IPS DF 4.7 (cell line): Measurements from ENCODE around the gene PLAAT2.
"Not testable (repeated sequence)": the region's sequence is repeated elsewhere in the genome, so short reads cannot be mapped to it uniquely, and the experiment has no call there.

Experiments used
- DNase-seq: peaks from one replicate; pipeline ENCODE4 v3.0.0-alpha.2; 2013; ENCODE audit warnings: low spot score; ENCODE audit errors: extremely low read depth

Gene PLAAT2

DNA sequence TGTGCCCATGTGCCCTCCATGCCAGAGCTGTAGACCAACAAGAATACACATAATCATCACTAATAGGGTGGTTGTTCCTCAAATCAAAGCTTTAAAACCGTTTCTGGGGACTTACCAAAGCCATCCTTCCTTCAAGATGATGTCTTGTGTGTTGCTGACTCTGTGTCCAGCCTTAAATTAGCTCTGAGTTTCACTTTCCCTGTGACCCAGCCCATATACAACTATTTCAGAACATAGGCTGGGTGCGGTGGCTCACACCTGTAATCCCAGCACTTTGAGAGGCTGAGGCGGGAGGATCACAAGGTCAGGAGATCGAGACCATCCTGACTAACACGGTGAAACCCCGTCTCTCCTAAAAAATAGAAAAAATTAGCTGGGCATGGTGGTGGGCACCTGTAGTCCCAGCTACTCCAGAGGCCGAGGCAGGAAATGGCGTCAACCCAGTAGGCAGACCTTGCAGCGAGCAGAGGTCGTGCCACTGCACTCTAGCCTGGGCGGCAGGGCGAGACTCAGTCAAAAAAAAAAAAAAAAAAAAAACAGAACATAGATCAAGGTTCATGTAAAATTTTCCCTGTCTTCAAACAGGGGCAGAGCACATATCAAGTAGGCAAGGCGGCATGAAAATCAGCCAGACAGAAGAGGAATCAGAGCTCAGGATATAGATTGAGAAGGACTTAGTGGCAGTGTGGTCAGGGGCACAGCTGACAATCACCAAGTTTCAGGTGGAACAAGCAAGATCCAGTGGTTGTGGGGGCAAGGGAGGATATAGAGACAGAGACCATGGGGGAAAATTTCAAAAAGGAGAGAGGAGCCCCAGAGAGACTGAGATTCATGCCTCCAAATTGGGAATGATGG is at the start of gene PLAAT2:
Gene PLAAT2 (minus strand): TSS at position 179 of the 855 bp plus-strand sequence. CDS start 55 bp downstream, at position 124.
- DNase-seq, result no peak

DNA sequence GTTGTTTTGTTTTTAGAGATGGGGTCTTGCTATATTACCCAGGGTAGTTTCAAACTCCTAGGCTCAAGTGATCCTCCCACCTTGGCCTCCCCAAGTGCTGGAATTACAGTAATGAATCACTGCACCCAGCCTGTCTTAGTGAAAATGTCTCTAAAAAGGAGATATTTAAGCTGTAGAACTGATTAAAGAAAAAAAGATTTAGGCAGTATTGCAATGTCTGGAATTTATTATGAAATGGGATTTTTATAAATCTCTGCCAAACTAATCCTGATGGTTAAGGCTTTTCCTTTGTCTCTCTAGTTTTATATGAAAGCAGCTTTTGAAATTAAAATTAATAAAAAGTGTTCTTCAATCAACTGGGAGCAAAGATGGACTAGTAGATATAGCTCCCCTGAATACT is 49.0 kb upstream of the PLAAT2 start:
- no peak for DNase-seq

DNA sequence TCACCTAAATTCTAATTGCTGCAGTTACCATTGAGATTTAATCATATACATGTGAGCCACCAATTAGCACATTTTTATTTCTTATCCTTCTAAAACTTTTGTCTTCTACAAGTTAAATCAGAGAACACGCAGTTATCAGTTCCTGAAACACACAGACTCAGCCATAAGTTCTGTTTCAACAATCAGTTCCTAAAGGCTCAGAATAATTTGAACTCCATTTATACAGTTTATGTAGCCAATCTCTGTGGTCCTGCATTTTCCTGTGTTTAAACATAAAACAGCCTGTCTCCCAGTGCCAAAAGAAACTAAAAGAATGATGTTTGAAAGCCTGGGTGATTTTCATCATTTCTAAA is 48.2 kb upstream of the PLAAT2 start:
- DNase-seq, result no peak

DNA sequence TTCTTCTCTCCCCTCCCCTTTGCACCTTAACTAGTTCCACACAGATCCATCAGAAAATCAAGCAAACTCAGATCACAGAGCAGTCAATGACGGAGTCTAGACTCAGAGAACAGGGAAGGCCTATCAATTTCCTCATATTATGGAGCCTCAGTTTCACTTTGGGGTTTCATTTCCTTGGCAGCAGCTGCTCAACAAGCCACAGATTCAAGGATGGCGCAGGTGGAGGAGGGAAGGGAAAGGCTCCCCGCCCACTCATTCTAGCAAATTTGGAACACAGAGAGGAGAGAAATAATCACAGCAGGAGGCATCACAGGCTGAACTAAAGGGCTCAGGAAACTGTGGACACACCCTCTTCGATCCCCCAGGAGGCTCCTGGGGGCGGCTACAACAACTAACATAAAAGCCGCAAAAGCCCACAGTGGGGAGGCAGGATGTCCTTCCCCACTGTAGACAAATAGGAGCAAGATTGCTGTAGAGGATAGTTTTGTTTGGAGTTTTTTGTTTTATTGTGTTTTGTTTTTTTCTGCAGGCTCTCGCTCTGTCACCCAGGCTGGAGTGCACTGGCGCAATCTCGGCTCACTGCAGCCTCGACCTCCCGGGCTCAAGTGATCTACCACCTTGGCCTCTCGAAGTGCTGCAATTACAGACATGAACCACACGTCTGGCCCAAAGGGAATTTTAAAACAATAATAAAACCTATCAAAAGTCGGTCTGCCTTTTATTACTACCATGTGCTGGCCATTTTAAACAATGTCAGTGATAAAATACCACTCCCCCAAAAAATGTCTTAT is 47.6 kb upstream of the PLAAT2 start:
- DNase-seq, result peak; percentile 83

DNA sequence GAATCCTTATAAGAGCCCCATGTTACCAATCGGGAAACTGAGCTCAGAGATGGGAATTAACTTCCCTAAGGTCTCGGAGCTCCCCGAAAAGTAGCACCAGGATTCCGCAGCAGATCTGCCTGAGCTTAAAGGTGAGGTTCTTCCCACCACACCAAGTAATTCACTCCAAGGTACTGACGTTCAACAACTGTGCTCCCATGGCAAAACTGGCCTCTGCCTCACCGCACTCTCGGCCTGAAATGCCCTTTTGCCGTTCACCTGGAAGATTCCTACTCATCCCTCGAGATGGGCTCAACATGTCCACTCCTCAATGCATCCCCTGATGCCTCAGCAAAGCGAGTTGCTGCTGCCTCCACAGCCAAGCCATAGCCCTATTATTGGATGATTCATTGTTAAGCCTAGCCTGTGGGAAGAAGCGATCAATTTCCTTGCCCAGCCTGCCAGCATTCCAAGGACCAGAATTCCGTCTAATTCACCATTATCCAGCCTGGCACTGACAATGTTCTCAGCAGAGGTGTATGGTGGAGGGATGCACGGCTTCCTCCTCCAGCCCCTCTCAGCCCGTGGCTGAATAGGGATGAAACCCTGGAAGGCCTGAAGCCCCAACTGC is 46.9 kb upstream of the PLAAT2 start:
- no peak for DNase-seq

DNA sequence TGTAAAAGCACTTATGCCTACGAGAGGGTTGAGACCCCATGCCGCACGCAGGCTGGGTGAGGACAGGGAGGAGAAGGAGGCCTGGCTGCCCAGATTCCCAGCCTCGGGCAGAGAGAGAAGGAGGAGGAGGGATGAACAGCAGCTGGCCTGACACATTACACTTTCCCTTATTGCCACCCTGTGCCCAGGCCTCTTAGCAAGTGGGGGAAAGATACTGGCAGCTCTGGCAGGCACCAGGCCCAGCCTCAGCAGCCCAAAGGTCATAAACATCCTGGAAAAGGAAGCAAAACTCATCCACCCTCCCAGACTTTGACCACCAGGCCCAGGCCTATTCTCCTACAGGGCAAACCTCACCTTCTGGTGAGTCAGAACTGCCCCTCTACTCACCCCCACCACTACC is 46.4 kb upstream of the PLAAT2 start:
- DNase-seq, result no peak

DNA sequence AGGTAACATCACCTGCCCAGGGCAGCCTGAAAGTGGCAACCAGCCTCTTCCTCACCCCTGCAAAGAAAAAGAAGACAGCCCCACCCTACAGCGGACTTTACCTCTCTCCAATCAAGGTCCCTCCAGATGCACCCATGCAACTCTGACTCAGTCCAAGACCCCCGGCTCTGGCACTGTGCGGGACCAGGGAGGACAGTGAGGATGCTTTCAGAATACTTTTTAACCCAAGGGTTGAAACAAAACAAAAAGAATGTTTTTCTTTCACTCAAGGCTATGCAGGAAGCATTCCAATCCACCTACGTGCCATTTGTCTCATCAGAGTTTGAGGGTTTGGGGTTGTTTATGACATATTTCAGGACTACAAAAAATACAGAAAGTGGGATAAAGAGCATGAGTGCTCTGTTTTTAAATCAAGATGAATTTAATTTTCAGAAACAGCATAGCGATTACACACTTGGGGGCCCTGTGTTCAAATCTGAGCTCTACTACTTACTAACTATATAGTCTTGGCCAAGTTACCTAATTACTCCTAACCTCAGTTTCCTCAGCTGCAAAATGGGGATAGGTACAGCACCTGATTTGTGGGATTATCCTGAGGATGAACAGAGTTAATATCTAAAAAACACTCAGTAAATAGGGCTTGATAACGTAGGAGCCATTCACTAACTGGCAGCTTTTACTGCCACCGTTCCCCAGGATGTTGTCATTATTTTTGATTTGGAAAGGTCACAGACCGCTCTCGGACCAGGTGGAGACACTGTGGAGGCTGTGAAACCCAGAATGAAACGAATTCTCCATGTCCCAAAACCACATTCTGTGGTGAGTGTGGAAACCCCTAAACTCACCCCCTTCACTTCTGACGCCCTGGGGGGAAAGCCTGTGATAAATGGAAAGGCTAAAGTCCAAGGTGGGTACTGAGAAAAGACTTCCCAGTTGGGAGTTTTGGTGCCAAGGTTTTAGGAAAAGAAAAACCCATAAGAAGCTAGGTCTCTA is 45.5 kb upstream of the PLAAT2 start:
- DNase-seq, result no peak

DNA sequence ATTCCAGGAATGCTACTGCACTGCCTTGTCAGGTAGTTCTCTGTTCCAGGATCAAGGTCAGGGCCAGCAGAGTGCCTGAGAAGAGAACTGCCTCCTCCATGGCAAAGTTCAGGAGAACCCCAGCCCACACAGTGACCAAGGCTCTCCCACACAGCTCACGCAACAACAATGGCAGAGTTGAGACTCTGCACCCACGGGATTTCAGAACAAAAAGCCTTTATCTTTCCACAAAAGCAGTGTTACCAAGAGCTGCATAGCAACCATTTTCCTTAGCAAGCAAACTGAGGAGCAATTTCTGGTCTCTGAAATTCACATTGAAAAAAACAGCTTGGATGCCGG is 40.0 kb upstream of the PLAAT2 start:
- DNase-seq, result no peak

DNA sequence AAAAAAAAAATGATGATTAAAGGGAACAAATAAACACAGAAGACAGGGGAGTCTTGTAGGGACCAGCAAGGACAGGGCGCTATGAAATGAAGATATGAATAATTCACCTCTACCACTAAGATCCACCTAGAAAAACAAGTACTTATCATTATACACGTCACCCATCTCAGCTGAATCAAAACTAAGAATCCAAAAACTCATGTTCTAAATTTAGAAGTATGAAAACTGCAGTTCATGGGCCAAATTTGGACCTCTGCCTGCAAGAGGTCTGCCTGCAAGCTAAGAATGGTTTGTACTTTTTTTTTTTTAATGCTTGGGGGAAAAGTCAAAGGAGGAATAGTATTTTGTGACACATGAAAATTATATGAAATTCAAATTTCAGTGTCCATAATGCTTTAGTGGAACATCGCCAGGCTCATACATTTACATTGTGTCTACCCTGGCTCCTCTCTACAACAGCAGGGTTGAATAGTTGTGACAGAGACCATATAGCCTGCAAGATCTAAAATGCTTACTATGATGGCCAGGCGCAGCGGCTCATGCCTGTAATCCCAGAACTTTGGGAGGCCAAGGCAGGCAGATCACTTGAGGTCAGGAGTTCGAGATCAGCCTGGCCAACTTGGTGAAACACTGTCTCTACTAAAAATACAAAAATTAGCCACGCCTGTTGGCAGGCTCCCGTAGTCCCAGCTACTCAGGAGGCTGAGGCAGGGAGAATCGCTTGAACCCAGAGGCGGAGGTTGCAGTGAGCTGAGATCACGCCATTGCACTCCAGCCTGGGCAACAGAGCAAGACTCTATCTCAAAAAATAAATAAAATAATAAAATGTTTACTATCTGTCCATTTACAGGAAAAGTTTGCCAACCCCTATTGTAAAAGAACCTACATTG is 39.4 kb upstream of the PLAAT2 start:
- not testable (repeated sequence) for DNase-seq

DNA sequence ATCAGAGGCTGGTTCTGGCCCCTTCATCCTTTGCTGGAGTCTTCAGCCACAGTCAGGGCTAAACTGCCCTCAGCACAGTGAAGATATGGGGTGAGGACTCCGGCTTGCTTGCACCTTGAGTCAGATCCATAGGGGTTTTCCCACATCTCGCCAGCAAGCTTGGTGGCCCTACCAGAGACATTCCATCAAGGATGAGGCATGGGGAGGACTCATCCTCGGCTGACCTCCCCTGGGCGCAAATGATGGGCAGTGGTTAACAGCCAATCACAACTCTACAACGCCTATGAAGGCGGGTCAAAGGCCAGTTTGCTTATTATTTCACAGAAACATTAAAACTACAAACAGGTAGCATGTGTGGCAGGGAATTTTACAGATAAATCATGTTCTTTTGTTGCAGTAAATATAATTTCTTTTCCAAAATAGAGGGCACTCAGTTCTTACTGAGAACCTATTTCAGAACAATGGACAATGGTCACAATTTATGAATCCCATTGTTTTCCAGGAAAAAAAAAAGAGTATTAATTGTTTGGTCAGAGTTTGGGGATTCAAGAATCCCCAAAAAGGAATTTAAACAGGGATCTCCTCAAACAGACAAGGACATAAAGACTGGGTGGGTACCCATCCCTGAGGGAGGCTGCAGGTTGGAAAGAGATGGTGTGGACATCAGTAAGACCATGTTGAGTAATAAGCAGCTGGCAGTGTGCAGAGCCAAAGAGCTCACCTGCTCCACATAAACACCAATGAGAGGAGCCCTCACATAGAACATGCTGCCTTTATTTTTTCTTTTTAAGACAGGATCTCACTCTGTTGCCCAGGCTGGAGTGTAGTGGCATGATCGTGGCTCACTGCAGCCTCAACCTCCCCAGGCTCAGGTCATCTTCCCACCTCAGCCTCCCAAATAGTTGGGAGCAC is 36.3 kb upstream of the PLAAT2 start:
- DNase-seq, result no peak

DNA sequence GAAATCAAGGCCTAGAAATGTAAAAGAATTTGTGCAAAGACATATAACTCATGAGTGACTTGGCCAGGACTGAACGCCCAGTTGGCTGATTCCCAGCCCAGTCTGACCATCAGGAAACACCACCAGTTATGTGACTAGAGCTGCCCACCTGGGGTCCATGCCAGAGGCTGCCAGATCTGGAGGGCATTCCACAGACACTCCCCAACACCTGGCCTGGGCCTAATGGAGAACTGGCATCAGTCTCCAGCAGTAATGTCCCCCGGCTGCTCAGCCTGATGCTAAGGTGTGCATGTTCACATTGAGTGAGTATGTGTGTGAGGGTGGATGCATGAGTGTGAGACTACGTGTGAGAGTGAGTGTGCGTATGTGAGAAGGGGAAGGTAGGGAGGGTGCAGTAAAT is 35.4 kb upstream of the PLAAT2 start:
- DNase-seq, result no peak

DNA sequence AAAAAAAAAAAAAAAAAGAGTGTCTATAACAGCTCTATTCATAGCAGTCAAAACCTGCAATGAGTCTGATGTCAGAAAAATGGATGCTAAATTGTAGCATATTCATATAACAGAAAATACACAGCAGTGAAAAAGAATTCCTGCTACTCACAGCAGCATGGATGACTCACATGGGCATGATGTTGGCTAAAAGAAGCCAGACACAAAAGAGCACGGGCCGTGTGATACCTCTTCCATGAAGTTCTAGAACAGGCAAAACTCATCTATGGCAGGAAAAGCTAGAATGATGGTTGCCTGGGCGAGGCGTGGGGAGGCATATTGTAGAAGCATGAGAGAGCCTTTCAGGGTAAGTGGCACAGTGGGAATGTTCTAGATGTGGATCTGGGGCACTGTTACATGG is 32.1 kb upstream of the PLAAT2 start:
- DNase-seq, result no peak

DNA sequence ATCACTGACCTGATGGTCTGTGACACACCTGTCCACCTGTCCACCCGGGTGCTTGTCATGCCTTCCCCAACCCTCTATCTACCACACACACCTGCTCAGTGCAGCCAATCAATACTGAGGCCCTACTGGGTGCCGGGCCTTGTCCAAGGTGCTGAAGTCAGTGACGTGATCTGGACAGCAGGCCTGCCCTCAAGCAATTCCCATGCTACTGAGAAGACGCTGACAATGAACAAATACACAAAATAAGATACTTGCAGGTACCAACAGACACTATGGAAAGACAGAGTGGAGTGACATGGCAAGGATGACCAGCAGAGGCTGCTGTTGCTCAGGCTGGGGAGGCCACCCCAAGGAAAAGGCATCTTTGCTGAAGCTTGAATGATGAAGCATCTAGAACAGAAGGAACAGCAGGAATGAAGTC is 29.8 kb upstream of the PLAAT2 start:
- DNase-seq, result no peak

DNA sequence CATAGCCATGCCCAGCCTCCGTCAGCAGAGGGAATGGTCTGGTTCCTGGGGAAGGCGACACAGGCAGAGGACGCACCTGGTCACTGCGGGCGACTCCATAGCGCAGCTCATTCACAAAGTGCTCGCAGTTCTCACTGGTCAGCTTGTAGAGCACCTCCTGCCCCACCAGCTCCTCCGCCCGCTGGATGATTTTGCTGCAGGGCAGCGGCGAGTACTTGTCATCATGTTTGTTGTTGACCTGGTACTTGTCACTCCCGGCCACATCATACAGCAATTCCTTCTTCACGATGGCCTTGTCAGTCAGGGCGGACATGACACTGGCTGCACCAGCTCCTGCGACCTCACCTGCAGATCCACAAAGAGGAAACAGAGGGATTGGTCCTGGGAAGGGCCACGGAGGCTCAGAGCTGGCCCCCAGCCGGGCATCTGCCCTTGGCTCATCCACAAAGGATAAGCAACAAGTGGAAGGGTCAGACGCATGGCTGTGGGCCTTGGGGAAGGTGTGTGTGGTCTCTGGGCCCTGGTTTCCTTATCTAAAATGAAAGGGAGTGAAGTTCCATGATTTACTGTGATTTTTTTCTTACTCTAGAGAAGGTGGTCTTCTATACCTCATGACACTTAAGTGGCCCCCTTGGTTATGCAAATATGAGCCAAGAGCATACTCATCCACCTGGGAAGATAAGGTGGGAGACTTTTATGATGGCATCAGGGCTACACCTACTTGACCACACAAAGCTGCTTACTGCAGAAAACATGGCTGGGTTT is 27.0 kb upstream of the PLAAT2 start:
- DNase-seq, result no peak

DNA sequence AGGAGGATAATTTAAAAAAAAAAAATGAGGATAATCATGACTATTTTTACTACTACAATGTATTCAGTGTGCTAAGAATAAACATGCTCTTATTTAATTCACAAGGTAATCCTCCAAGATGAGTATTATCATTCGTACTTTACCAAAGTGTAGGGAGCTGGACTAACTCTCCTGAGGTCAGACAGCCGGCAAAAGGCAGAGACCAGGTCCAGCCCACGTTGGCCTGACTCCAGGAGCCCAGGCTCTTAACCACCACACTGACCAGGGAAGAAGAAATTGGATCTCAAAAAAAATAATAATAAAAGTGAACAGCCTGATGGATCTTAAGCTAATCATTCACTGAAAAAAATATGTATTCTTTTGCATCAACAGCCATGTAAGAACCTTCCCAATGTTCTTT is 25.8 kb upstream of the PLAAT2 start:
- no peak for DNase-seq

DNA sequence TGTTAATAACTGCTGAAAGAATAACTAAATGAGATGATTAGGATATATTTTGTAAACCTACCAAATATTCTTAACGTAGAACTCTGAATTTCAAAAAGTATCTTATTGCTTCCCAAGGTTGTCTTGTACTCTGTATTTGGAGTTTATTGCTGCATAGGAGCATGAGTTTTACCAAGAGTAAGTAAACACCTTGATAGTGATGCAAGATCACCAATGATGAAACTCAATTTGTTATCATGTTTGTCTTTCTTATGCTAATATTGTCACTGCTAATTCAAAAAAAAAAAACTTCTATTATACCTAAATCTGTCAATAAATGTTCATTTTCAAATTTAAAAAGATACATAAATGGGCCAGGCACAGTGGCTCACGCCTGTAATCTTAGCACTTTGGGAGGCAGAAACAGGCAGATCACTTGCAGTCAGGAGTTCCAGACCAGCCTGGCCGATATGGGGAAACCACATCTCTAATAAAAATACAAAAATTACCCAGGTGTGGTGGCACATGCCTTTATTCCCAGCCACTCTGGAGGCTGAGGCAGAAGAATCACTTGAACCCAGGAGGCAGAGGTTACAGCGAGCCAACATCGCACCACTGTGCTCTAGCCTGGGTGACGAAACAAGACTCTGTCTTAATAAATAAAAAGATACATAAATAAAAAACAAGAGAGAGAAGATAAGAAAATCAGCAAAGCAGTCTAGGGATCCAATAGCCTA is 23.4 kb upstream of the PLAAT2 start:
- no peak for DNase-seq

DNA sequence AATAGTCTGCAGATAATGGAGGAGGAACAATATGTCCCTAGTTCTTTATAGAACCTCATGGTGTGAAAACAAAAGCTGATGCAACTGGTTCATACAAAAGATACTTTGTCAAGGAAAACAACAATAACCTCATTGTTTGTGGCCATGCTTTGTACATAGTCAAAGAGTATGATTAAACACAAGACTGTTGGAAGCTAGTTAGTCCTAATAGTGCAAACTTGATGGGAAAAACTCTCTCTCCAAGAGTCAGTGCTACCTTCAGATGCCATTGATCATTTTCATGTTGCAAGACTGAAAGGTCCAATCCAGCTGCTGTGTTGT is 20.1 kb upstream of the PLAAT2 start:
- no peak for DNase-seq

DNA sequence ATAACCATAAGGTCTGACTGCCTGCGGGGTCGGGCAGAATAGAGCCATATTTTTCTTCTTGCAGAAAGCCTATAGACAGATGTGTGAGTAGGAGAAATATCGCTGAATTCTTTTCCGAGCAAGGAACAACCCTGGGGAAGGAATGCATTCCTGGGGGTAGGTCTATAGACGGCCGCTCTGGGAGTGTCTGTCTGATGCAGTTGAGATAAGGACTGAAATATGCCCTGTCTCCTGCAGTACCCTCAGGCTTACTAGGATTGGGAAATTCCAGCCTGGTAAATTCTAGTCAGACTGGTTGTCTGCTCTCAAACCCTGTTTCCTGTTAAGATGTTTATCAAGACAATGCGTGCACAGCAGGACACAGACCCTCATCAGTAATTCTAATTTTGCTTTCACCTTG is 18.0 kb upstream of the PLAAT2 start:
- DNase-seq, result not testable (repeated sequence)
